K562 (cell line): ENCODE data around the gene NKAPL. TPM values are rescaled to one million over a fixed set of nuclear protein-coding genes. Genes with fewer than 3 reads are reported as not detected.

Experiments
- ELF2 ChIP-seq: fragments of 250-450 bp; sonication (Bioruptor Pico); IDR thresholded peaks from 2 replicates; pipeline ENCODE4 v1.5.0; 2021; ENCODE audit warnings: mild to moderate bottlenecking
- ESRRA ChIP-seq: fragments of 450-650 bp; IDR thresholded peaks from 2 replicates; pipeline ENCODE4 v1.6.1; 2014; ENCODE audit warnings: low read depth, mild to moderate bottlenecking, moderate library complexity, borderline replicate concordance
- HMGN3 ChIP-seq: IDR thresholded peaks from 2 replicates; pipeline ENCODE4 v1.6.1; 2011; ENCODE audit warnings: borderline replicate concordance, low read depth, mild to moderate bottlenecking, mixed read lengths, low read length; ENCODE audit not compliant: insufficient read length; ENCODE audit errors: extremely low read depth
- JUN ChIP-seq, 2 experiments: sonication (generic) in 1 of 2; formaldehyde crosslinking in 1 of 2; IDR thresholded peaks; 2 replicates each; pipeline versions ENCODE4 v1.6.1 to v1.8.0; 2012 to 2022; ENCODE audit warnings: borderline replicate concordance in 2 of 2, mild to moderate bottlenecking in 2 of 2, improper control_type of control experiment in 1 of 2, low read depth in 1 of 2, low read length in 1 of 2, missing genetic modification reagents in 1 of 2
- KDM2B ChIP-seq: fragments of 250-450 bp; sonication (Bioruptor Pico); IDR thresholded peaks from 2 replicates; pipeline ENCODE4 v1.8.0; 2021; ENCODE audit warnings: mild to moderate bottlenecking, moderate library complexity
- MAX ChIP-seq: sonication (generic); formaldehyde crosslinking; IDR thresholded peaks from 2 replicates; pipeline ENCODE4 v1.9.0; 2022; ENCODE audit warnings: mild to moderate bottlenecking, missing genetic modification reagents
- MLLT1 ChIP-seq, 2 experiments: fragments of 450-650 bp; IDR thresholded peaks; 2 replicates each; pipeline ENCODE4 v1.6.1; 2016
- NFE2 ChIP-seq: IDR thresholded peaks from 2 replicates; pipeline ENCODE4 v1.6.1; 2014; ENCODE audit warnings: antibody characterized with exemption, low read depth
- NFYB ChIP-seq: IDR thresholded peaks from 2 replicates; pipeline ENCODE4 v1.6.1; 2011; ENCODE audit warnings: mild to moderate bottlenecking, moderate library complexity; ENCODE audit not compliant: insufficient read length; ENCODE audit errors: extremely low read depth
- NRF1 ChIP-seq, 2 experiments: fragments of 450-650 bp; IDR thresholded peaks in 1 of 2; conservative IDR thresholded peaks in 1 of 2; 2 replicates each; pipeline ENCODE4 v1.6.1; 2014; ENCODE audit warnings: mild to moderate bottlenecking in 2 of 2
- SMARCA4 ChIP-seq: fragments of 450-650 bp; IDR thresholded peaks from 2 replicates; pipeline ENCODE4 v1.6.1; 2016
- XRCC5 ChIP-seq: fragments of 200-400 bp; formaldehyde crosslinking; IDR thresholded peaks from 2 replicates; pipeline ENCODE4 v1.6.1; 2017; ENCODE audit warnings: low read depth, mild to moderate bottlenecking, low read length
- ZFP91 ChIP-seq: sonication (generic); formaldehyde crosslinking; IDR thresholded peaks from 2 replicates; pipeline ENCODE4 v1.8.0; 2022; ENCODE audit warnings: mild to moderate bottlenecking, missing genetic modification reagents
- ZNF24 ChIP-seq: fragments of 450-650 bp; IDR thresholded peaks from 2 replicates; pipeline ENCODE4 v1.6.1; 2016
- ZNF764 ChIP-seq: fragments of 250-450 bp; sonication (Bioruptor Pico); IDR thresholded peaks from 2 replicates; pipeline ENCODE4 v1.4.0; 2020; ENCODE audit warnings: low read depth, mild to moderate bottlenecking, moderate library complexity
- polyA plus RNA-seq, 8 experiments: library from polyadenylated mRNA; depleted of rRNA in 4 of 8; stranded (reverse) in 5 of 8; unstranded in 3 of 8; fragments of >200 nt; fragmentation: Nextera tagmentation in 2 of 8; fragmentation: Illumina TruSeq in 1 of 8; extraction: Ambion mirVana in 2 of 8; extraction: Trizol in 1 of 8; gene quantifications; 2 replicates each; pipeline versions ENCODE4 v1.2.1 to v1.2.3, GENCODE V29; 2011 to 2014; ENCODE audit warnings: inconsistent platforms in 1 of 8, missing spikeins in 1 of 8
- total RNA-seq, 7 experiments: library from RNA; depleted of rRNA in 6 of 7; stranded (reverse); fragments of >200 nt in 6 of 7; fragmentation: Illumina TruSeq in 2 of 7; extraction: Trizol in 2 of 7; gene quantifications; 2 replicates each; pipeline versions ENCODE4 v1.2.1 to v1.2.3, GENCODE V29; 2011 to 2021; ENCODE audit warnings: low replicate concordance in 1 of 7
- TF ChIP-seq, protein P1 (sequence below): fragments of 450-650 bp; conservative IDR thresholded peaks from 2 replicates; pipeline ENCODE4 v1.6.1; 2016; ENCODE audit warnings: missing genetic modification characterization, low read depth, mild to moderate bottlenecking, control low read depth, missing compliant biosample characterization
- TF ChIP-seq, protein P2 (sequence below): fragments of 450-650 bp; IDR thresholded peaks from 2 replicates; pipeline ENCODE4 v1.6.1; 2016; ENCODE audit warnings: mild to moderate bottlenecking
- TF ChIP-seq, protein P3 (sequence below): fragments of 250-450 bp; sonication (Bioruptor Pico); IDR thresholded peaks from 2 replicates; pipeline ENCODE4 v1.4.0; 2020
- TF ChIP-seq, protein P4 (sequence below): IDR thresholded peaks from 3 replicates; pipeline ENCODE4 v1.6.1; 2011; ENCODE audit warnings: borderline replicate concordance, mild to moderate bottlenecking; ENCODE audit not compliant: insufficient read length, insufficient read depth

Gene NKAPL
- total and polyA plus RNA-seq, 9 of the 15 experiments (the other 6 are each of a cell fraction or from before 2014, with no cell fraction given) = not detected

GRCh38 chr6:28251661-28252008 lies 7.5 kb upstream of the NKAPL start (continued):
- TF ChIP-seq ZFP91 (CRISPR knock-in tag) (no peak), NFE2 (no peak), MAX (CRISPR knock-in tag) (no peak), ZNF764 (CRISPR knock-in tag) (no peak), KDM2B (CRISPR knock-in tag) (0 out of 2 replicates have a peak, but pooled peaks have one; percentile 1), JUN (IDR thresholded peaks at IDR 0.05; ENCODE audit: borderline replicate concordance, low read depth, low read length) (no peak), JUN (CRISPR knock-in tag; IDR thresholded peaks at IDR 0.05; ENCODE audit: borderline replicate concordance) (no peak), ELF2 (CRISPR knock-in tag) (no peak), NFYB (no peak), NRF1 (conservative IDR thresholded peaks at IDR 0.05 in 1 of 2, IDR thresholded peaks at IDR 0.05 in 1 of 2) (peak in 1 of 2 experiments; percentile 14; a peak in 1 of 4 replicates), ZNF24 (no peak), ESRRA (no peak), SMARCA4 (no peak), MLLT1 (IDR thresholded peaks at IDR 0.05) (no peak), XRCC5 (no peak), HMGN3 (peak; percentile 46)
- TF ChIP-seq, protein P1, sequence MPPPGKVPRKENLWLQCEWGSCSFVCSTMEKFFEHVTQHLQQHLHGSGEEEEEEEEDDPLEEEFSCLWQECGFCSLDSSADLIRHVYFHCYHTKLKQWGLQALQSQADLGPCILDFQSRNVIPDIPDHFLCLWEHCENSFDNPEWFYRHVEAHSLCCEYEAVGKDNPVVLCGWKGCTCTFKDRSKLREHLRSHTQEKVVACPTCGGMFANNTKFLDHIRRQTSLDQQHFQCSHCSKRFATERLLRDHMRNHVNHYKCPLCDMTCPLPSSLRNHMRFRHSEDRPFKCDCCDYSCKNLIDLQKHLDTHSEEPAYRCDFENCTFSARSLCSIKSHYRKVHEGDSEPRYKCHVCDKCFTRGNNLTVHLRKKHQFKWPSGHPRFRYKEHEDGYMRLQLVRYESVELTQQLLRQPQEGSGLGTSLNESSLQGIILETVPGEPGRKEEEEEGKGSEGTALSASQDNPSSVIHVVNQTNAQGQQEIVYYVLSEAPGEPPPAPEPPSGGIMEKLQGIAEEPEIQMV (tag) = no peak
- TF ChIP-seq, protein P2, sequence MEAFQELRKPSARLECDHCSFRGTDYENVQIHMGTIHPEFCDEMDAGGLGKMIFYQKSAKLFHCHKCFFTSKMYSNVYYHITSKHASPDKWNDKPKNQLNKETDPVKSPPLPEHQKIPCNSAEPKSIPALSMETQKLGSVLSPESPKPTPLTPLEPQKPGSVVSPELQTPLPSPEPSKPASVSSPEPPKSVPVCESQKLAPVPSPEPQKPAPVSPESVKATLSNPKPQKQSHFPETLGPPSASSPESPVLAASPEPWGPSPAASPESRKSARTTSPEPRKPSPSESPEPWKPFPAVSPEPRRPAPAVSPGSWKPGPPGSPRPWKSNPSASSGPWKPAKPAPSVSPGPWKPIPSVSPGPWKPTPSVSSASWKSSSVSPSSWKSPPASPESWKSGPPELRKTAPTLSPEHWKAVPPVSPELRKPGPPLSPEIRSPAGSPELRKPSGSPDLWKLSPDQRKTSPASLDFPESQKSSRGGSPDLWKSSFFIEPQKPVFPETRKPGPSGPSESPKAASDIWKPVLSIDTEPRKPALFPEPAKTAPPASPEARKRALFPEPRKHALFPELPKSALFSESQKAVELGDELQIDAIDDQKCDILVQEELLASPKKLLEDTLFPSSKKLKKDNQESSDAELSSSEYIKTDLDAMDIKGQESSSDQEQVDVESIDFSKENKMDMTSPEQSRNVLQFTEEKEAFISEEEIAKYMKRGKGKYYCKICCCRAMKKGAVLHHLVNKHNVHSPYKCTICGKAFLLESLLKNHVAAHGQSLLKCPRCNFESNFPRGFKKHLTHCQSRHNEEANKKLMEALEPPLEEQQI = no peak
- TF ChIP-seq, protein P3, sequence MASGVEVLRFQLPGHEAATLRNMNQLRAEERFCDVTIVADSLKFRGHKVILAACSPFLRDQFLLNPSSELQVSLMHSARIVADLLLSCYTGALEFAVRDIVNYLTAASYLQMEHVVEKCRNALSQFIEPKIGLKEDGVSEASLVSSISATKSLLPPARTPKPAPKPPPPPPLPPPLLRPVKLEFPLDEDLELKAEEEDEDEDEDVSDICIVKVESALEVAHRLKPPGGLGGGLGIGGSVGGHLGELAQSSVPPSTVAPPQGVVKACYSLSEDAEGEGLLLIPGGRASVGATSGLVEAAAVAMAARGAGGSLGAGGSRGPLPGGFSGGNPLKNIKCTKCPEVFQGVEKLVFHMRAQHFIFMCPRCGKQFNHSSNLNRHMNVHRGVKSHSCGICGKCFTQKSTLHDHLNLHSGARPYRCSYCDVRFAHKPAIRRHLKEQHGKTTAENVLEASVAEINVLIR (CRISPR knock-in tag) = no peak
- TF ChIP-seq, protein P4, sequence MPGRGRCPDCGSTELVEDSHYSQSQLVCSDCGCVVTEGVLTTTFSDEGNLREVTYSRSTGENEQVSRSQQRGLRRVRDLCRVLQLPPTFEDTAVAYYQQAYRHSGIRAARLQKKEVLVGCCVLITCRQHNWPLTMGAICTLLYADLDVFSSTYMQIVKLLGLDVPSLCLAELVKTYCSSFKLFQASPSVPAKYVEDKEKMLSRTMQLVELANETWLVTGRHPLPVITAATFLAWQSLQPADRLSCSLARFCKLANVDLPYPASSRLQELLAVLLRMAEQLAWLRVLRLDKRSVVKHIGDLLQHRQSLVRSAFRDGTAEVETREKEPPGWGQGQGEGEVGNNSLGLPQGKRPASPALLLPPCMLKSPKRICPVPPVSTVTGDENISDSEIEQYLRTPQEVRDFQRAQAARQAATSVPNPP = no peak
